Gastrocnemius medialis (tissue), 4 donors: ENCODE measurements around the gene PCDHGA12.

Source experiments
- CTCF ChIP-seq, 5 experiments: fragments of 450-650 bp in 3 of 5; fragments of 200-600 bp in 2 of 5; sonication (generic) in 2 of 5; IDR thresholded peaks in 4 of 5; conservative IDR thresholded peaks in 1 of 5; 1 replicate in 4 of 5; 2 replicates in 1 of 5; pipeline ENCODE4 v1.5.1; 2016 to 2019; ENCODE audit warnings: antibody characterized with exemption in 5 of 5, mild to moderate bottlenecking in 3 of 5, moderate library complexity in 3 of 5
- POLR2A ChIP-seq, 2 donors: fragments of 450-650 bp; IDR thresholded peaks; one replicate each; pipeline ENCODE4 v1.6.1; 2017; ENCODE audit warnings: antibody characterized with exemption in 2 of 2, mild to moderate bottlenecking in 2 of 2, moderate library complexity in 2 of 2

GRCh38 chr5:141402553-141403243, 27.6 kb upstream of the PCDHGA12 start, which contains the start of gene PCDHGA9:
- TF ChIP-seq CTCF (IDR thresholded peaks at IDR 0.05 in 4 of 5, conservative IDR thresholded peaks at IDR 0.05 in 1 of 5) = peak in 4 of 5 experiments; percentile 35 to 46 (median 40)
- TF ChIP-seq POLR2A (IDR thresholded peaks at IDR 0.05) = no peak
